ENCODE data around the gene SCART1.
"Not testable (repeated sequence)": the region's sequence is repeated elsewhere in the genome, so short reads cannot be mapped to it uniquely, and the experiment has no call there.

The SCART1 gene

GRCh38 chr10:133456041-133456951, 2.6 kb downstream of the SCART1 start:
- no peak for DNase-seq (ENCODE audit: low read depth in 2 of 2)

DNA sequence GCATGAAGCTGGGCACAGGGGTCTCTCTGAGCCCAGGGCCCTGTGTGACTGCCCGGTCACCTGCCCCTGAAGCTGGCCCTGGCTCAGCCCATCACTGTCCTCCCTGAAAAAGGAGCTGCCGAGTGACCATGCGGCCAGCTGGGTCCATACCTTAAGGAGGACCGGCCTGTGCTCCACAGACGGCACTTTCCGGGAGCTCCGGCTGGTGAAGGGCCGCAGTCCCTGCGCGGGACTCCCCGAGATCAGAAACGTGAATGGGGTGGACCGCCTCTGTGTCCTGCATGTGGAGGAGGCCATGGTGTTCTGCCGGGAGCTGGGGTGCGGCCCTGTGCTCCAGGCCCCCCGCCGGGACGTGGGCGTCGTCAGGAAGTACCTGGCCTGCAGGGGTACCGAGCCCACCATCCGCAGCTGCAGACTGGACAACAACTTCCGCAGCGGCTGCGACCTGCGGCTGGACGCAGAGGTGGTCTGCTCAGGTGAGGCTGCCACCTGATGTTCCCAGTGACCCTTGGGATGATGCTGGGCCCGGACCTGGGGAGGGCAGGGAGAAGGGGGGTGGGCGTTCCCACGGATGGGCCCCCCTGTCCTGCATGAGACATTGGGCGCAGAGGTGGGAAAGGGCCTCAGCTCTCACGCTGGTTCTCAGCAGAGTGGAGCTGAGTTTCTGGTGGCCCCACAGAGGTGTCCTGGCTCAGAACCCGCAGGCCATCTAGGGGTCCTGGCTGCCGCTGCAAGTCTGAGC, 3.5 kb downstream of the SCART1 start:
- DNase-seq (ENCODE audit: low read depth in 2 of 2): no peak

DNA sequence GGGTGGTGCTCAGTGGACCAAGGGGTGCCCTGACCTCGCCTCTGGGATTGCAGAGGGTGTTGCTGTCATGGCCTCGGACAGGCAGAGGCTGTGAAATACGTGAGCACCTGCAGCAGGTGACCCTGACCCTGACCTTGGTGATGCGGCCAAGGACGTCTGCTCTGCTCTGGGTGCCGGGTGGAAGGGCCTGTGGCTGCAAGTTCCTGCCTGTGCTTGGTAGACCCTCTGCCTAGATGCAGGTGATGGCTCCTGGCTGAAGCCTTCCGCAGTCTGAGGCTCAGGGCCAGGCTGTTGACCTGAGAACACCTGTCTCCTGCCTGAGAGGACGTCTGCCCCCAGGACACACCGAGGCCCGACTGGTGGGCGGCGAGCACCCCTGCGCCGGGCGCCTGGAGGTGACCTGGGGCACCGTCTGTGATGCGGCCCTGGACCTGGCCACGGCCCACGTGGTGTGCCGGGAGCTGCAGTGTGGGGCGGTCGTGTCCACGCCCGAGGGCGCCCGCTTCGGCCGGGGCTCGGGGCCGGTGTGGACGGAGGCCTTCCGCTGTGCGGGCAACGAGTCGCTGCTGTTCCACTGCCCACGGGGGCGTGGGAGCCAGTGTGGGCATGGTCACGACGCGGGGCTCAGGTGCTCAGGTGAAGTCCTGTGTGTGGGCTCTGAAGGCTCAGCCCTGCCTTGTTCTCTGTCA, 4.4 kb downstream of the SCART1 start:
- DNase-seq (ENCODE audit: low read depth in 2 of 2): no peak

DNA sequence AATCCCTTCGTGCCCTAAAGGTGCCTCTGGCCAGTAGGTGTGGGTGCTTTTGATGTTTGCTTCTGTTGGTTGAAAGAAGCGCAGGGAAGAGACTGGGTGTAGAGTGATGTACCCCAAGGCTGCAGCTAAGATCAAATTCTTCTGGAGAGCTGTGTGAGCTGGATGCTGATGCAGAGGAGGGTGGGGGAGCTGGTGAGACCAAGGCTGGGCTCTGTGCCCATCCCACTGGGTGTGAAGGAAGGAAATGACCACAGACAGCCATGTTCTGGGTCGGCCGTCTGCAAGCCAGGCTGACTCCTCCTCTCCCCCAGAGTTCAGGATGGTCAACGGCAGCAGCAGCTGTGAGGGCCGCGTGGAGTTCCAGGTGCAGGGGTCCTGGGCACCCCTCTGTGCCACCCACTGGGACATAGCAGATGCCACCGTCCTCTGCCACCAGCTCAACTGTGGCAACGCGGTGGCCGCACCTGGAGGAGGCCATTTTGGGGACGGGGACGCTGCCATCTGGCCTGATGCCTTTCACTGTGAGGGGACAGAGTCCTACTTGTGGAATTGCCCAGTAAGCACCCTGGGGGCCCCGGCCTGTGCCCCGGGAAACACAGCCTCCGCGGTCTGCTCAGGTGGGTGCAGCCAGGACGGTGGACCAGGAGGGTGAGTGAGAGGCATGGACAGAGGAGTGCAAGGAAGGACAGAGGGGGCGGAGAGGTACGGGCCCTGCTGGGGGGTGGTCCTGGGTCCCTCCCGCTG, 5.1 kb downstream of the SCART1 start:
- DNase-seq (ENCODE audit: low read depth in 2 of 2): no peak

GRCh38 chr10:133459454-133460207, 5.9 kb downstream of the SCART1 start:
- no peak for DNase-seq (ENCODE audit: low read depth in 2 of 2)

- DNase-seq (ENCODE audit: low read depth in 2 of 2): no peak
These were observed 6.5 kb downstream of the SCART1 start for GRCh38 chr10:133460208-133460769.

- no peak for DNase-seq (ENCODE audit: low read depth in 2 of 2)
These were observed 7.3 kb downstream of the SCART1 start for GRCh38 chr10:133461027-133461426.

DNA sequence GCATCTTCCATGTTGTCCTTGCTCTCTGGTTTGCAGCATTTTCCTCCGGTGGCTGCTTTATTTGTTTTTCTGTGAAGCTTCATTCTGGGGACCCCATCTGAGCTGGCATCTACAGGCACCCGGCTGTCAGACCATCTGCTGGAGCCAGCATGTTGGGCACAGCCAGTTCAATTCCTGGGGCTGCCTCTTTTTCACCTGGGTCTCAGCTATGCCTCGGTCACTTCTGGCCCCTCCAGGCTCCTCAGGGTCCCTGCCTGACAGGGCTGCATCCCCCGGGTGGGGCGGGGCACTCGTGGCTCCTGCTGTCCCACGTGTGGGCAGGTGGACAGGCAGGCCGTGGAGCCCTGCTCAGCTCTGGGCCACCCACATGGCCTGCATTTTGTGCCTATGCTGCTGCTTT, 8.1 kb downstream of the SCART1 start:
- DNase-seq (ENCODE audit: low read depth in 2 of 2): no peak

DNA sequence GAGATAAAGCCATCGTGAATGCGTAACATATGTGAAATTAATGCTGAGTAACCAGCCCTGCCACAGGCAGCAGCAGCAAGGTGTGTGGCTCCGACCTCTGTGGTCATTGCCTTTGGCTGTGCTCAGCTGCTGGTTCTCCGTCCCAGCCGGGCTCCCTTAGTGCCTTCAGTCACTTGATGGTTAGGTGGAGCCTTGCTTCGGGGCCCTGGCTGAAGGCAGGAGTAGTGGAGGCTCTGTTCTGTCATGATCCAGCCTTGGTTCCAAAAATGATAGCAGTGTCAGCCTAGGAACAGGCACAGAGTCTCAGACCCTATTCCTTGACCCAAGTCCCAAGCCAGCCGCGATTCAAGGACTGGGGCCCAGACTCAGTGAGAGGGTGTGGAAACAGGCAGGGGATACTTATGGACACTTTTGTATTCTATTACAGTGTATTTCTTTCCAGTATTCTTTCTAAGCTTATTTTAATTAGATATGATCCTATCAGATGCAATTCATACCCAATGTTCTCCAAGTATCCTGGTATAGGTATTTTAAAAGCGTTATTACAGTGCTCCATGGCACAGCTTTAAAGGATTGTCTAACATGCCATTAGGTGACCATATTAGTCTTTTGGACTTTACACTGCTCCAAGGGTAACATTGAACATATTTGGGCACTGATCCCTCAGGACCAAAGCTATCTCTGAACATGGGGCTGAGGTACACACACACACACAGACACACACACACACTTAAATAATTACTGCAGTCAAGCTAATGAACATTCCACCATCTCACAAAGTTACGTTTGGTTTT, 9.0 kb downstream of the SCART1 start:
- no peak for DNase-seq (ENCODE audit: low read depth in 2 of 2)

GRCh38 chr10:133464582-133465031, 10.9 kb downstream of the SCART1 start:
- DNase-seq (ENCODE audit: low read depth in 2 of 2): no peak

DNA sequence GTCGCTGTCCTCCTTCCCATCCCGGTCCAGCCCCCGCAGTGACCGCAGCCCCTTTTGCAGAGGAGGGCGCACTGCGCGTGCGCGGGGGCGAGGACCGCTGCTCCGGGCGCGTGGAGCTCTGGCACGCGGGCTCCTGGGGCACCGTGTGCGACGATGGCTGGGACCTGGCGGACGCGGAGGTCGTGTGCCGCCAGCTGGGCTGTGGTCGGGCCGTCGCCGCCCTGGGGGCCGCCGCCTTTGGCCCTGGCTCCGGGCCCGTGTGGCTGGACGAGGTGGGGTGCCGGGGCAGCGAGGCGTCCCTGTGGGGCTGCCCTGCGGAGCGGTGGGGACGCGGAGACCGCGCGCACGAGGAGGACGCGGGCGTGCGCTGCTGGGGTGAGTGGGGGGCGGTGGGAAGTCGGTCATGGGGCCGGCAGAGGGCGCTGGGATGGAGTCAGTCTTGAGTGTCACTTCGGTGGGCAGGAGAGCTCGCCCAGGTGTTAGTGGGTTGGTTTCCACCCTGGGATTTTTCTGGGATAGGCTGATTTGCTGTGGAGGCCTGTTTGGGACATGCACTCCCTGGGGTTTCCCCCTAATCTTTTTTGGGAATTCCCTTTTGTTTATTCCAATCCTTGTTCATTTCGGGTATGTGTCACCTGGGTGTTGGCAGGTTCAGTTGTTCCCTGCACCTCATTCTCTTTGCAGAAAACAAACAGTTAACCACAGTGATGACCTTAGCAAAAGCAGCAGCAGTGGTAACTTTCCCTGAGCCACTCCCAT, 11.6 kb downstream of the SCART1 start:
- no peak for DNase-seq (ENCODE audit: low read depth in 2 of 2)

- DNase-seq (ENCODE audit: low read depth in 2 of 2): no peak
These were observed 12.3 kb downstream of the SCART1 start for GRCh38 chr10:133465950-133466474.

DNA sequence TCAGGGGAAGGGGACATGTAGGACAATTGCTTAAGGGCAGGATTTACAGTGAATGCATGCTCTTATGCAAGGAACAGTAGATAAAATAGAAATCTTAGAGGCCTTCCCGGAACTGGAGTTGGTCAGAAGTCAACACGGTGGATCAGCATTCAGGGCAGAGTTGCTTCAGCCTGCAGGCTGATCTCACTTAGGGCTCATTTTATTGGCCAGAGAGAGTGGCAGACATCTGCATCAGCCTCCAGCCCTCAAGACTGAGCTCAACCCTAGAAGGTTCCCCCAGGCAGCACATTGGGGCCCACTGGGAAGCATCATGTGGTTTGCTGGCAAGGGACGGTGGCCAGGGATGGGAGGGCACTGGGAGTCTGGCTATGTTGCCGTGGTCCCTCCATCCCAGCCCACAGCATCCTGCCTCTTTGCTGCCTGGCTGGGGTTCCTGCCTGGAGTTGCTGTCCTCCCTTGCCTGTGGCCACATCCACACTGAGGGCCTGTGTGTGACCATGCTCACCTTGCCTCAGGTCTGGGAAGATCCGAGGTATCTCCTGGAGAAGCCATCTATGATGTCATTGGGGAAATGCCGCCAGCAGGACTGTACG, 13.0 kb downstream of the SCART1 start:
- DNase-seq (ENCODE audit: low read depth in 2 of 2): no peak

GRCh38 chr10:133467286-133467911, 13.7 kb downstream of the SCART1 start:
- no peak for DNase-seq (ENCODE audit: low read depth in 2 of 2)

DNA sequence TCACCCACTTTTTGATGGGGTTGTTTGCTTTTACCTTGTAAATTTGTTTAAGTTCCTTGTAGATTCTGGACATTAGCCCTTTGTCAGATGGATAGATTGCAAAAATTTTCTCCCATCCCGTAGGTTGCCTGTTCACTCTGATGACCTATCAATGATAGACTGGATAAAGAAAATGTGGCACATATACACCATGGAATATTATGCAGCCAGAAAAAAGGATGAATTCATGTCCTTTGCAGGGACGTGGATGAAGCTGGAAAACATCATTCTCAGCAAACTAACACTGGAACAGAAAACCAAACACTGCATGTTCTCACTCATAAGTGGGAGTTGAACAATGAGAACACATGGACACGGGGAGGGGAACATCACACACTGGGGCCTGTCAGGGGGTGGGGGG, 15.5 kb downstream of the SCART1 start:
- DNase-seq (ENCODE audit: low read depth in 2 of 2): not testable (repeated sequence)

GRCh38 chr10:133471300-133472109, 17.8 kb downstream of the SCART1 start:
- DNase-seq (ENCODE audit: low read depth in 2 of 2): no peak

DNA sequence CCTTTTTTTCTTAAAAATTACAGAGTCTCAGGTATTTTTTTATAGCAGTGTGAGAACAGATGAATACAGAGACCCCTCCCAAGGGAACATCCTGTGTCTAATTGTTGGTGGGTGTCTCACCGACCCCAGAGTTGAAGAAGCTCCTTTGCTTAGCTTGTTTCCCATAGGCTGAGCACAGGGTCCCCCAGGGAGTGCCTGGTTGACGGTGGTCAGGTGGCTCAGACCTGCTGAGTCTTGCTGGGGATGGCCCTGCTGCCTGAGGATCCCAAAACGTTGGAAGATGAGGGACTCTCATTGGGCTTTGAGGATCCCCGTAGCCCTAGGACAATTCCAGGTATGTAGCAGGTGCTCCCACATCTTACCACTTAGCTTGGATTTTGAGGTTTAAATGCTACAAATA, 19.5 kb downstream of the SCART1 start:
- no peak for DNase-seq (ENCODE audit: low read depth in 2 of 2)
